Stimulated activated CD8-positive, alpha-beta memory T cell treated with anti-CD3 and anti-CD28 coated beads, Interleukin-12 subunit alpha, Interleukin-12 subunit beta, amount 100 ng/mL, for 4 hours (primary cell): Measurements from ENCODE around the gene CDH11.

Source experiments
- DNase-seq: peaks from one replicate; pipeline ENCODE4 v3.0.0-alpha.2; 2020; ENCODE audit warnings: low read depth

The CDH11 gene

GRCh38 chr16:65032387-65032786, 89.5 kb downstream of the CDH11 start:
- DNase-seq, result no peak

GRCh38 chr16:65024767-65025178, 97.1 kb downstream of the CDH11 start:
- DNase-seq, result no peak

GRCh38 chr16:65023802-65024201, 98.1 kb downstream of the CDH11 start:
- DNase-seq, result no peak

- no peak for DNase-seq
These were observed 99.8 kb downstream of the CDH11 start for GRCh38 chr16:65021852-65022595.

- no peak for DNase-seq
These were observed 105.1 kb downstream of the CDH11 start for GRCh38 chr16:65016754-65017153.

- DNase-seq, result no peak
These were observed 106.3 kb downstream of the CDH11 start for GRCh38 chr16:65015599-65015998.

GRCh38 chr16:65012357-65012756, 109.5 kb downstream of the CDH11 start:
- no peak for DNase-seq

GRCh38 chr16:65010125-65010524, 111.7 kb downstream of the CDH11 start:
- no peak for DNase-seq

- DNase-seq, result no peak
These were observed 116.2 kb downstream of the CDH11 start for GRCh38 chr16:65005696-65006095.

- no peak for DNase-seq
These were observed 117.3 kb downstream of the CDH11 start for GRCh38 chr16:65004570-65004969.

- no peak for DNase-seq
These were observed 118.2 kb downstream of the CDH11 start for GRCh38 chr16:65003621-65004020.

GRCh38 chr16:65002265-65002664, 119.6 kb downstream of the CDH11 start:
- no peak for DNase-seq

GRCh38 chr16:65000654-65001053, 121.2 kb downstream of the CDH11 start:
- DNase-seq, result no peak

- no peak for DNase-seq
These were observed 124.1 kb downstream of the CDH11 start for GRCh38 chr16:64997751-64998150.

GRCh38 chr16:64997121-64997520, 124.7 kb downstream of the CDH11 start:
- DNase-seq, result no peak

- no peak for DNase-seq
These were observed 125.2 kb downstream of the CDH11 start for GRCh38 chr16:64996641-64997040.

GRCh38 chr16:64993464-64993863, 128.4 kb downstream of the CDH11 start:
- no peak for DNase-seq

- DNase-seq, result no peak
These were observed 130.9 kb downstream of the CDH11 start for GRCh38 chr16:64991001-64991400.

GRCh38 chr16:64990101-64990500, 131.8 kb downstream of the CDH11 start:
- DNase-seq, result no peak

GRCh38 chr16:64989050-64989449, 132.8 kb downstream of the CDH11 start:
- no peak for DNase-seq

GRCh38 chr16:64983963-64984362, 137.9 kb downstream of the CDH11 start:
- no peak for DNase-seq

- DNase-seq, result no peak
These were observed 138.6 kb downstream of the CDH11 start for GRCh38 chr16:64983231-64983630.

- DNase-seq, result no peak
These were observed 139.3 kb downstream of the CDH11 start for GRCh38 chr16:64982581-64982980.

- no peak for DNase-seq
These were observed 140.1 kb downstream of the CDH11 start for GRCh38 chr16:64981568-64982281.
